B cell (primary cell): ENCODE results near the gene VAPB. TPM values are rescaled to one million over a fixed set of nuclear protein-coding genes. Genes with fewer than 3 reads are reported as not detected.

Experiments
- ATAC-seq: fragments of 200-7000 bp; cut with Tn5 transposase; one replicate; pipeline ENCODE4 v1.10.0; 2021; ENCODE audit warnings: low read depth, mild to moderate bottlenecking, moderate number of reproducible peaks, moderate library complexity
- CTCF ChIA-PET: fragments of 350-600 bp; sonication (Branson Sonifier 250); formaldehyde crosslinking; loops from one replicate; lab custom pipeline; 2021; ENCODE audit warnings: antibody characterized with exemption, inconsistent platforms; lab: Charles Lee
- POLR2A ChIA-PET: fragments of 350-600 bp; sonication (Branson Sonifier 250); formaldehyde crosslinking; loops from one replicate; lab custom pipeline; 2021; ENCODE audit warnings: antibody characterized with exemption; lab: Charles Lee
- DNase-seq: peaks from one replicate; pipeline ENCODE4 v3.0.0; 2013
- H2AFZ ChIP-seq: 2 replicates; pipeline ENCODE4 v1.6.1; 2012; ENCODE audit warnings: mild to moderate bottlenecking, low read depth, low read length; ENCODE audit not compliant: insufficient read depth, poor library complexity, severe bottlenecking
- H3K27ac ChIP-seq, 2 donors: 1 replicate in 1 of 2; 2 replicates in 1 of 2; pipeline ENCODE4 v1.5.1; 2012 to 2013; ENCODE audit warnings: low read length in 2 of 2, mild to moderate bottlenecking in 2 of 2, moderate library complexity in 1 of 2
- H3K27me3 ChIP-seq, 4 experiments: fragments of 200-600 bp in 1 of 4; sonication (generic) in 1 of 4; replicated peaks in 1 of 4; 1 replicate in 2 of 4; 2 replicates in 2 of 4; pipeline versions ENCODE4 v1.6.1 to v1.7.0; 2013 to 2016; ENCODE audit warnings: low read length in 3 of 4, mild to moderate bottlenecking in 2 of 4, mixed read lengths in 1 of 4, moderate library complexity in 1 of 4; ENCODE audit not compliant: insufficient read depth in 4 of 4, control insufficient read depth in 3 of 4; ENCODE audit errors: control extremely low read depth in 1 of 4
- H3K36me3 ChIP-seq, 2 experiments: replicated peaks in 1 of 2; 1 replicate in 1 of 2; 2 replicates in 1 of 2; pipeline versions ENCODE4 v1.6.1 to v1.7.1; 2013; ENCODE audit warnings: low read length in 1 of 2; ENCODE audit not compliant: insufficient read depth in 2 of 2, control insufficient read depth in 1 of 2; ENCODE audit errors: control extremely low read depth in 1 of 2, extremely low read depth in 1 of 2
- H3K4me1 ChIP-seq, 2 donors: fragments of 200-600 bp in 1 of 2; sonication (generic) in 1 of 2; 1 replicate in 1 of 2; 2 replicates in 1 of 2; pipeline versions ENCODE4 v1.5.1 to v1.6.1; 2013 to 2017; ENCODE audit warnings: low read length in 2 of 2; ENCODE audit not compliant: control insufficient read depth in 2 of 2, insufficient read depth in 2 of 2
- H3K4me2 ChIP-seq: replicated peaks from 2 replicates; pipeline ENCODE3; 2012; ENCODE audit warnings: mild to moderate bottlenecking, low read depth, low read length; ENCODE audit not compliant: poor library complexity, severe bottlenecking
- H3K4me3 ChIP-seq, 5 experiments: fragments of 200-600 bp in 1 of 5; sonication (generic) in 1 of 5; 1 replicate in 3 of 5; 2 replicates in 2 of 5; pipeline versions ENCODE4 v1.5.1 to v1.7.0; 2011 to 2016; ENCODE audit warnings: low read length in 4 of 5, mild to moderate bottlenecking in 4 of 5, low read depth in 2 of 5, control low read depth in 1 of 5, moderate library complexity in 1 of 5; ENCODE audit not compliant: insufficient read depth in 1 of 5; ENCODE audit errors: control extremely low read depth in 1 of 5, extremely low read depth in 1 of 5
- H3K79me2 ChIP-seq: fragments of 200-600 bp; sonication (generic); one replicate; pipeline ENCODE4 v1.6.0; 2016; ENCODE audit warnings: low read length; ENCODE audit not compliant: control insufficient read depth, insufficient read depth
- H3K9ac ChIP-seq: fragments of 200-600 bp; sonication (generic); 2 replicates; pipeline ENCODE4 v1.6.1; 2017; ENCODE audit warnings: mild to moderate bottlenecking, low read length, moderate library complexity
- H3K9me3 ChIP-seq, 3 donors: one replicate each; pipeline versions ENCODE4 v1.6.1 to v1.7.1; 2013; ENCODE audit warnings: low read length in 2 of 3; ENCODE audit not compliant: control insufficient read depth in 2 of 3, insufficient read depth in 1 of 3; ENCODE audit errors: control extremely low read depth in 1 of 3
- H4K20me1 ChIP-seq: 2 replicates; pipeline ENCODE4 v1.6.0; 2012; ENCODE audit warnings: mild to moderate bottlenecking, low read length; ENCODE audit not compliant: insufficient read depth, control insufficient read depth, poor library complexity, severe bottlenecking
- H3K27ac Mint-ChIP-seq: one replicate; pipeline ENCODE4 v1.8.0; 2021; ENCODE audit warnings: mixed read lengths
- H3K27me3 Mint-ChIP-seq: one replicate; pipeline ENCODE4 v1.8.0; 2021; ENCODE audit warnings: mixed read lengths
- H3K4me1 Mint-ChIP-seq: one replicate; pipeline ENCODE4 v1.8.0; 2021; ENCODE audit warnings: mixed read lengths
- H3K4me3 Mint-ChIP-seq: one replicate; pipeline ENCODE4 v1.8.0; 2021; ENCODE audit warnings: mixed read lengths
- H3K9me3 Mint-ChIP-seq: one replicate; pipeline ENCODE4 v1.8.0; 2022; ENCODE audit warnings: mixed read lengths; ENCODE audit not compliant: insufficient read depth
- EZH2 ChIP-seq: IDR thresholded peaks from 2 replicates; pipeline ENCODE4 v1.6.1; 2012; ENCODE audit warnings: borderline replicate concordance, low read depth, mild to moderate bottlenecking, moderate library complexity, low read length; ENCODE audit not compliant: insufficient read depth, poor library complexity, severe bottlenecking
- WGBS: methylation state at CpG from one replicate; pipeline ENCODE4 v1.1.5; 2013; ENCODE audit warnings: missing lambda C conversion rate; ENCODE audit not compliant: insufficient coverage; 5-methylcytosine and 5-hydroxymethylcytosine counted together
- intact Hi-C: fragments of 100-400 bp; cut with micrococcal nuclease; formaldehyde crosslinking; loops from one replicate; pipeline ENCODE4 v1.10.0; 2022
- polyA plus RNA-seq: library from polyadenylated mRNA; depleted of rRNA; stranded (reverse); fragments of >200 nt; gene quantifications from 2 replicates; pipeline ENCODE4 v1.2.3, GENCODE V29; 2012
- total RNA-seq, 2 donors: library from RNA; stranded (reverse); fragments of 120-200 nt in 1 of 2; gene quantifications; 1 replicate in 1 of 2; 2 replicates in 1 of 2; pipeline versions ENCODE4 v1.2.3 to v1.2.4, GENCODE V29; 2013 to 2022
- TF ChIP-seq, protein P1 (sequence below): fragments of 200-600 bp; IDR thresholded peaks from one replicate; pipeline ENCODE4 v1.8.0; 2022; ENCODE audit warnings: antibody characterized with exemption, mild to moderate bottlenecking

VAPB gene
- total and polyA plus RNA-seq, 2 donors (not counting 1 experiment from before 2014, with no cell fraction given) = 19.5 to 26.4 TPM

DNA sequence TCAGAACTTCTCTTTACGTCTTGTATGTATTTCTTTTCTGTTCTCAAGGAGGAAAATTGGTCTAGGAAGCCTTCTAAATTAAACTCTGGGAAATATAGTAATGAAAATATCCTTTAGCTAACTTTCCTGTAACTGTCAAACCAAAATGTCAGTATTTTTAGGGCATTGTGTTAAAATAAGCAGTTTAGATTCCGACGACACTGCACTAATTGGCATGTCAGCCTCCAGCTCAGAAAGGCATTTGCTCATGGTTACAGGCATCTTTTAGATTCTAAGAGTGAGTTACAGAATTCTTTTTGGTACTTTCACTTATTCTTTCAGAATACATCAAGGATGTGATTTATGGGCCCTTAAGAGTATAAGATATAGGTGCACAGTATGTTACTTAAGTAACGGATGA lies 26.1 kb upstream of the VAPB start:
- intact Hi-C loops = no loop called here
- no CpG with 5 or more reads among the region's 4 CpGs for WGBS
- H4K20me1 ChIP-seq = no peaks in the 10 kb centered on the region
- no peaks in the 10 kb centered on the region for H3K27me3 ChIP-seq
- no peaks in the 10 kb centered on the region for H3K79me2 ChIP-seq
- H3K4me1 ChIP-seq = no peaks in the 10 kb centered on the region
- ATAC-seq (no peak), DNase-seq (no peak)
- H3K9me3 Mint-ChIP-seq = no peaks in the 10 kb centered on the region
- no peak overlapping the region for H2AFZ ChIP-seq
- ChIA-PET POLR2A (no interaction called here), CTCF (no interaction called here)
- H3K9ac ChIP-seq = no peak overlapping the region
- H3K27ac ChIP-seq = no peak overlapping the region
- H3K4me3 ChIP-seq = no peak overlapping the region
- H3K27me3 Mint-ChIP-seq = no peaks in the 10 kb centered on the region
- no peak overlapping the region for H3K4me2 ChIP-seq
- no peak overlapping the region for H3K27ac Mint-ChIP-seq
- H3K4me3 Mint-ChIP-seq = no peak overlapping the region
- H3K9me3 ChIP-seq = no peaks in the 10 kb centered on the region
- peaks cover 2 to 32% of the 10 kb centered on the region in 2 experiments for H3K36me3 ChIP-seq
- TF ChIP-seq, protein P1, sequence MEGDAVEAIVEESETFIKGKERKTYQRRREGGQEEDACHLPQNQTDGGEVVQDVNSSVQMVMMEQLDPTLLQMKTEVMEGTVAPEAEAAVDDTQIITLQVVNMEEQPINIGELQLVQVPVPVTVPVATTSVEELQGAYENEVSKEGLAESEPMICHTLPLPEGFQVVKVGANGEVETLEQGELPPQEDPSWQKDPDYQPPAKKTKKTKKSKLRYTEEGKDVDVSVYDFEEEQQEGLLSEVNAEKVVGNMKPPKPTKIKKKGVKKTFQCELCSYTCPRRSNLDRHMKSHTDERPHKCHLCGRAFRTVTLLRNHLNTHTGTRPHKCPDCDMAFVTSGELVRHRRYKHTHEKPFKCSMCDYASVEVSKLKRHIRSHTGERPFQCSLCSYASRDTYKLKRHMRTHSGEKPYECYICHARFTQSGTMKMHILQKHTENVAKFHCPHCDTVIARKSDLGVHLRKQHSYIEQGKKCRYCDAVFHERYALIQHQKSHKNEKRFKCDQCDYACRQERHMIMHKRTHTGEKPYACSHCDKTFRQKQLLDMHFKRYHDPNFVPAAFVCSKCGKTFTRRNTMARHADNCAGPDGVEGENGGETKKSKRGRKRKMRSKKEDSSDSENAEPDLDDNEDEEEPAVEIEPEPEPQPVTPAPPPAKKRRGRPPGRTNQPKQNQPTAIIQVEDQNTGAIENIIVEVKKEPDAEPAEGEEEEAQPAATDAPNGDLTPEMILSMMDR = no peak
- TF ChIP-seq EZH2 = no peak
- no peaks in the 10 kb centered on the region for H3K4me1 Mint-ChIP-seq

DNA sequence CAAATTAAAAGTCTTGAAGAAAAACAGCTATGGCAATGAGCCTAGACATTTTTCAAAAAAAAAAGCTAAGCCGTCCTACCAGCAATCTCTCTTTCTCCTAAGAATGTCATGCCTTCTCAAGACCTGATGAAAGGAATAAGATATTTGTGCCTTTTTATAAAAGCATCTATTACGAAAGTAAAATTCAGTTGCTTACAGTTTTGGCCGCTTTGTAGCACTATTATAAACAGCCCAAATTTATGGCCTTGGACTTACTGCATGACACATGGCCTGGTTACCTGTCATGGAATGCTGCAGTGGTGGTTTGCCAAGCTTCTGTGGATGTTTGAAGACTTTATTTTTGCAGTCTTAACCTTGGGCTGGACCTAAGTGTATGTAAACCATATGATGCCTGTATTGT lies 22.2 kb upstream of the VAPB start:
- Histone ChIP-seq H4K20me1 (no peaks in the 10 kb centered on the region), H3K4me3 (no peak overlapping the region), H3K9me3 (no peaks in the 10 kb centered on the region), H3K36me3 (peaks cover 2 to 10% of the 10 kb centered on the region in 2 experiments), H3K9ac (no peak overlapping the region), H3K4me1 (no peaks in the 10 kb centered on the region), H3K79me2 (no peaks in the 10 kb centered on the region), H2AFZ (no peak overlapping the region), H3K4me2 (no peak overlapping the region), H3K27me3 (no peaks in the 10 kb centered on the region), H3K27ac (no peak overlapping the region)
- Mint-ChIP-seq H3K4me1 (no peaks in the 10 kb centered on the region), H3K27ac (no peak overlapping the region), H3K27me3 (no peaks in the 10 kb centered on the region), H3K4me3 (no peak overlapping the region), H3K9me3 (no peaks in the 10 kb centered on the region)
- TF ChIP-seq, protein P1 = no peak
- no peak for TF ChIP-seq EZH2
- no peak for ATAC-seq
- DNase-seq = no peak
- CTCF ChIA-PET = no interaction called here
- intact Hi-C loops = no loop called here
- 100% methylated on average over 1 of the region's 3 CpGs for WGBS
- POLR2A ChIA-PET = interaction anchor here (0.6 kb wide), 1 partner anchor 808 kb away, joined by 5 read pairs; no protein-coding TSS in a partner anchor
